Measurements from ENCODE around the gene DYNLT5.

- TF ChIP-seq CTCF (conservative IDR thresholded peaks at IDR 0.05 in 1 of 2, IDR thresholded peaks at IDR 0.05 in 1 of 2; ENCODE audit: extremely low read depth in 1 of 2, insufficient read depth in 1 of 2, low read depth in 1 of 2, low read length in 2 of 2) (no peak), EZH2 (IDR thresholded peaks at IDR 0.05; ENCODE audit: borderline replicate concordance, low read length) (no peak)
Observed at GRCh38 chr1:66752671-66753371, 562 bp downstream of the DYNLT5 start.
